ENCODE measurements around the gene ALOX5AP.

Gene ALOX5AP

DNA sequence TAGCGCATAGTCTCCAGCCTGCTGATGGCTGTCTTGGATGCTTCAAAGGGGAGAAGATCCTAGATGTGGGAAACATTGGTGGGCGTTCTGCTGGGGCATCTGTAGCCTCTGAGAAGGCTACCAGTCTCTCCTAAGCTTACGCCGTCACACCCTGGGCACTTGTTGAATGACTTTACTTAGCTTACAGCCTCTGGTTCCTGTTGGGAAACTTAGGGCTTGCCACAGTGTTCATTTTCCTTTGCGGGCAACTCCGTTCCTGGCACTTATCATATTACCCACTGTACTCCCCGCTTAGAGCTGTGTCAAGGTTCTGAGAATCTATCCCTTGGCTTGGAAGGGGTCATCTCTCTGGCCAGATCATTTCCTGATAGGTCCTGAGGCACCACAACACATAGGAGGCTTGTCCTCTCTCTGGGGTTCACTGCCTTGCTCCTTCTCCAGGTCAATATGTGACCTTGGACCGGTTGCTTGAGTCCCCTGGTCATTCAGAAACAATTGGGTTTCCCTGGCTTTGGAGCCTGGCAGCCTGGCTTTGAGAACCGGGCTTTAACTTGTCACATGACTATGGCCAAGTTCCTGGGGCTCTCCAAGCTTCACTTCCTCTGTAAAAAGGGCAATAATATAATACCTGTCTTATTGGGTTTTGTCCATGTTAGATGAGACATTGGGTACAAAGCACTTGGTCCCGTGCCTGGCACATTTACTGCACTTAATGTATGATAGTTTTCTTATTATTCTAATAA is 20.5 kb upstream of the ALOX5AP start:
- DNase-seq (ENCODE audit: low read depth in 2 of 2): no peak

DNA sequence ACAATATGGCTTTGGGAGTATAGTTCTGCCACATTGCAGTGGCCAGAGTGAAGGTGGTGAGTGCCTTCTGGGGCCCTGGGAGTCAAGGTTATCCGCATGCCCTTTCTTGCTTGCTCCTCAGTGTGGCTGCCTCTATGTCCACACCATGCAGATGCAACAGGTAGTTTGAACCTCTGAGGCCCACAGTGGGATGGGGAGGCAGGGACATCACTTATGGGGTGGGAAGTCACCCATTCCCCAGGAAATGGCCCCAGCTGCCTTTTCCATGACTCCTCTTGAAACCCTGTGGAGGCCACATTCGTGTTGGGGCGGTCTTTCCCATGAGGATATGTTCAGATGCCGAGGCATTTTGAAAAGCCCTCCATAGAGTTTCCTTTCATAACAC is 20.0 kb upstream of the ALOX5AP start:
- DNase-seq (ENCODE audit: low read depth in 2 of 2): no peak

DNA sequence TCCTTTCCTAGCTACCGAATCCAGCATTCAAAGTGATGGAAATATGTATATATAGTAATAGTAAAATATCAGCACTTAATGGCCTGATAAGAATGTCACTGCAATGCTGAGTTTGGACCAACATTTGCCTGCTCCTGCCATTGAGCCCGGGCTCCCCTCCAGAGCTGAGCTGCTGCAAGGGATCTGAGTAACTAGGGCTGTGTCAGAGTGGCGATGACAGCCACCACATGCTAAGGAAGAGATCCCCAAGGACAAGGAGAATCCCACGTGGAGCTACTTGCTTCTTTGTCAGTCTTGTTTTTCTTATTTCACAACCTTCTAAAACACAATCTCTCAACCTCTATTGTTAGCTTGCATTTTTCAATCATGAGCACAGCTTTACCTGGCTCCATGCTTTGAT is 19.5 kb upstream of the ALOX5AP start:
- no peak for DNase-seq (ENCODE audit: low read depth in 2 of 2)

DNA sequence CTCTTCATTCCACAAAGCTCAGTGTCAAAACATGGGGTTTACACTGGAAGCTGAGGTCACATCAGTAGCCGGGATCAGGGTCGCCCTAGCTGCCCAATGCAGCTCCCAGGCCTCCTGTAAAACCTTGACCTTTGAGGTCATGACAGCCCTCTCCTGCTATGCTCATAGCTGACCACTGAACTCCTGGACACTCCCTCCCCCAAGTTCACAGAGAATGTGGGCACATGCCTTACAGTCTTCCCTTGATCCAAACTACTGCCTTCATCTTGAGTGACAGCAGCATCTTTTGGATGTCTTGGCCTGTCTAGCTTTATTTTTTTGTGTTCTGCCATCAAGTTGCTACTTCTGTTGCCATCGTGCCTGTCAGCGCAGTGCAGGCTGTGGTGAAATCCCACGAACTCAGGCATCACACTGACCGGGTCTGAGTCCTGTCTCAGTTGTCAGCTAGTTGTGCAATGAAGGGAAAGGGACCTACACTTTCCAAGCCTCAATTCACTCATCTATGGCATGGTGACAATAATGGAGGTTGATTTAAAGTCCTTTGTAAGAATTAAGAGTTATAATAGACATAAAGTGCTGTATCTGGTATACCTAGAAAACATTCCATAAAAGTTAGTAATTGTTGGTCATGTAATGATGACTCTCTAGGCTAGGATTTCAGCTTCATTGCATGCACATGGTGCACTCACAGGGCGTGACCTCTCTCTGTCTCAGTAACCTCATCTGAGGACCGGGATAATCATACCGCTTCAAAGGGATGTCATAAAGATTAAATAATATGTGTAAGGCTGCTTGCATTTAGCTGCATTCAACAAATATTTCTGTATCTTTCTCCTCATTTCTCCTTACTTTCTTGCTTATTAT is 16.4 kb upstream of the ALOX5AP start:
- DNase-seq (ENCODE audit: low read depth in 2 of 2): no peak

DNA sequence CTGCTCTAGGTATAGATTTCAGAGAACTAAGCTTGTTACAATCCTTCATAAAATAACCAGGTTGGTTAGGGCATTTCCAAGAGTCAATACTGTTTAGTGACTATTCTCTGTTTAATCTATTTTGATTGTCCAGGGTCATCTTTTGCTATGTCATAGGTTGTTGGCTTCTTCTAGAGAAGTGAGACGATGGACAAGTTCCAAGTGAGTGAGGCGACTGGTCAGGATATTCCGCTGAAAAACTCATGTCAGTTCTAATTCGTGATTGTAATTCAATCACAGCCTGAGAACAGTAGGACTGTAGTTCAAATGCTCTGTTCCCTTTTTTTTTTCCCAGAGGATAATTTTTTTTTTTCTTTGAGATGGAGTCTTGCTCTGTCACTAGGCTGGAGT is 15.8 kb upstream of the ALOX5AP start:
- no peak for DNase-seq (ENCODE audit: low read depth in 2 of 2)

DNA sequence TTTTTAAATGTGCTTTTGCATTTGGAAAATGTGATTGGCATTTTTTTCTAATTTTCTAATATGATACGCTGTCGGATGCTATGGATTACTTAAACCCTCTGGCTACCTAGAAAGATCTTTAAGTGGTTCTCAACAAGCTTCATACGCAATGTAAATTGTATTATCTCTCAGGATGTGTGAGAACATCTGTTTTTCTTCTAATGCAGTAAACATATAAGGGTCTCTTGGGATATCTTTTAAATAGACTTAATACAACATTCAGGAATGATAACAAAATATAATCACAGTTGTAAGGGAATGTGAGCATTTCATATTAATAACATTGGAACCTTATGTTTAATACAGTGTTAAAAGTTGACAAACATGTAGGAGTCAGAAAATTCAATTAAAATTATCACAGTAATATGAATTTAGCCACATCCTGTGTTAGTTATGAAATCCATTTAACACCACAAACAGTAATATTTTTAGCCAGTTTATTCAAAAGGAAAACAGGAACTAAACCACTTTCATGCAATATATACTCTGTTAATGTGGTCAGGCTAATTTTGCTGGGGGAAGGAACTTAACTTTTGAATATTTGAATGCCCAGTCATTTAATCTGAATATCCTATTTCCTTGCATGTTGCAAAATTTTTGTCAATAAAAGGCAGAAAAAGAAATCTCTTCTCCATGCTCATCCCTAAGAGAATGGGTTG is 15.0 kb upstream of the ALOX5AP start:
- no peak for DNase-seq (ENCODE audit: low read depth in 2 of 2)

DNA sequence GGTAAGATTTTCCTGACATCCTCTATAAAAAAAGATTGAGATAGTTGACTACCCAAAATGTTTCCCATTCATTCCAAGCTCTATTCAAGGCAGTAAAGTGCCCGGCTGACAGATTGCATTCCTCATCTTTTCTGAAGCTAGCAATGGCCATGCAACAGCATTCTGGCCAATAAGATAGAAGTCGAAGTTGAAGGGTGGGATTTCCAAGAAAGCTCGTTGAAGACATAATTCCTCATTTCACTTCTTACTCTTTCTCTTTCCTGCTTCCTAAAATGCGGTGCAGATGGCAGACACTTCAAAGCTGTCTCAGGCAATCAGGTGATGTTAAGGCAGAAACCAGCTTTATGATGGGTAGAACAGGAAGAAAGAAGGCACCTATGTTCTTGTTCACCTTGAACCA is 13.4 kb upstream of the ALOX5AP start:
- no peak for DNase-seq (ENCODE audit: low read depth in 2 of 2)

DNA sequence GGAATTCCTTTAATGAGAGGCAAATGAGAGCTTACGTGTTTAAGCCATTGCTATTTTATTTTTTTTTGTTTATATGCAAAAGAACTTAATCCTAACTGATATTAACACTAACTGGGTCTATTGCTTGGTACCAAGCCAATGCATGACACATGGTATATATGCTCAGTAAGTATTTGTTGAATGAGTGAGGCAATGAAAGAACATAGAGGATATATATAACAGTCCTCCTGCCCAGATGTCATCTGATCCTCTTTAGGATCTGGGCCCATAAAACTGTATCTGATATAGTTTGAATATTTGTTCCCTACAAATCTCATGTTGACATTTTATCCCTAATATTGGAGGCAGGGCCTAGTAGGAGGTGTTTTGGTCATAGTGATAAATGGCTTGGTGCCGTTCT is 13.0 kb upstream of the ALOX5AP start:
- DNase-seq (ENCODE audit: low read depth in 2 of 2): no peak

DNA sequence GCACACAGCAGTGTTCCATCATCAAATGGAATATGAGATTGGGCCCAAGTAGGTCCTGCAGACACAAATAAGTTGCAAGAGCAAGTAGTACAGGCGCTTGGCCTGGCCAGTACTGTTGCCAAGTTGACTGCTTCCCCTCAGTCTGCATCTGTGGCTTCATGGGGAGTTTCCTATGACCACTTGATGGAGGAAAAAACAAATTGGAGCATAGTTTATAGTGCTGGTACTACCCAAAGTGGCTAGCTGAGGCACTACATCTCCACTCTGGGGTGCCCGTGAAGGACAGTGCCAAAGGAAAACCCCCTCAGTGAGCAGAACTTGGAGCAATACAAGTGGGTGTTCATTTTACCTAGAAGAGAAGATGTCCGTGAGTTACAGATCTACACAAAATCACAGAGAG is 10.6 kb upstream of the ALOX5AP start:
- DNase-seq (ENCODE audit: low read depth in 2 of 2): no peak

DNA sequence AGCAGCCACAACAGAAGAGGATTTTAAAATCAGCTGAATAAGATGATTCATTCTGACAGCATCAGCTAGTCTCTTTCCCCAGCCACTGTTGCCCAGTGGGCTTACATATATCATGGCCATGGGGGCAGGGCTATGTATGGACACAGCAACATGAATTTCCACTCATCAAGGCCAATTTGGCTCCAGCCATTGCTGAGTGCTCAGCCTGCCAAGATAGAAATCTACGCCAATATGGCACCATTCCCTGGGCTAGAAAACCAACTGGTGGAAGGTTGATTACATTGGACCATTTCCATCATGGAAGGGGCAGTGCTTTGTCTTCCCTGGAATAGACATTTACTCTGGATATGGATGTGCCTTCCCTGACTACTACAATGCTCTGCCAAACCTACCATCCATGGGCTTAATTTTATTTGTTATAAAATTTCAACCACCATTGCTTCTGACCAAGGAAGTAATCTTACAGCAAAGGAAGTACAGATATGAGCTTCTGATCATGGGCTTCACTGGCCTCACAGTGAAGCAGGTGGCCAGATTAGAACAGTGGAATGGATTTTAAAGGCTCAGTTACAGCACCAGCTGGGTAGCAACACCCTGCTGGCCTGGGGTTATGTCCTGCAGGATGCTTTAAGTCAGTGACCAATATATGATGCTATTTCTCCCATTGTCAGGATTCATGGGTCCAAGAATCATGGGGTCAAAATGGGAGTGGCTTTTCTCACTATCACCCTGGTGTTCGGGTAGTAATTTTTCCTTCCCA is 9.8 kb upstream of the ALOX5AP start:
- DNase-seq (ENCODE audit: low read depth in 2 of 2): no peak

DNA sequence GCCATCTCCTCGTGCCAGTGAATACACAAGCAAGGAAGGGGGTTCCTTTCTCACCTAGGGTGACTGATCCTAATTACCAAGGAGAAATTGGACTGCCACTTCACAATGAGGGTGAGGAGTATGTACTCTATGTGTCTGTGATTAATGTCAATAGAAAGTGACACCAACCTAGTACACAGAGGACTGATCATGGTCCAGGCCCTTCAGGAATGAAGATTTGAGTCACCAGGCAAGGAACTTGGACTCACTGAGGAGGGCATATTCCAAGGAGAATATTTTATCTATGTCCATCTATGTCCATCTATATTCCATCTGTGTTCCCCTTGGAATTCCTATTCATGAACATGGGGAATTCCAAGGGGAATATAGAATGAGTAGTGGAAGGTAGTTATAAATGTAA is 9.2 kb upstream of the ALOX5AP start:
- DNase-seq (ENCODE audit: low read depth in 2 of 2): no peak

DNA sequence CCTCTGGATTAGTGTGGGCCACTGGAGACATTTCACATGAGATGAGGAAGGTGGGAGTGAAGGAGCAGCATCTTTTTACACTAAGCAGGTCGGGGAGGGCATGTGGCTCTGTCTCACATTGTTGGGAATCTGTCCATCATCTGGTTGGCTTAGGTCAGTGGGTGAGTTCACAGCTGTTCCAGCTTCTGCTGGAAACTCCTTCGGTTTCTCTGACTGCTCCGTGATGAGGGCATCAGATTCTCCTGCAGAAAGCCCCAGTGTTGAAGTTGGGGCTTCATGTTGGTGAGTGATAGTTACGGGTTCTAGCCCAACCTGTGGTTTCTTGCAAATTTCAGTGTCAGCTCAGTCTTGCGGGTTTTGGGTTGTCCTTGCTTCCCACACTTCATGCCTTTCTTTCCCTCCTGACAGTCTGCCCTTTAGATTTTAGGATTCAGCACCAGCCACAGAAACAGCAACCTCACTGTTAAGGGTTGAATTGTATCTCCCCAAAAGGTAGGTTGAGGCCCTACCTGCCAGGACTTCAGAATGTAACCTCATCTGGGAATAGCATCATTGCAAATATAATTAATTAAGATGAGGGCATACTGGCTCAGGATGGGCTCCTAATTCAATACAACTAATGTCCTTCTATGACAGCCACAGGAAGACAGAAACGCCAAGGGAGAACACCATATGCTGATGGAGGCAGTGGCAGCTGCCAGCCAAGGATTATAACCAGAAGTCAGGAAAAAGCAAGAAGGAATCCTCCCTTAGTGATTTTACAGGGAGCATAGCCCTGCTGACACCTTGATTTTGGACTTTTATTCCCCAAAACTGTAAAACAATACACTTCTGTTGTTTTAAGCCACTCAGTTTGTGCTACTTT is 7.6 kb upstream of the ALOX5AP start:
- DNase-seq (ENCODE audit: low read depth in 2 of 2): no peak

DNA sequence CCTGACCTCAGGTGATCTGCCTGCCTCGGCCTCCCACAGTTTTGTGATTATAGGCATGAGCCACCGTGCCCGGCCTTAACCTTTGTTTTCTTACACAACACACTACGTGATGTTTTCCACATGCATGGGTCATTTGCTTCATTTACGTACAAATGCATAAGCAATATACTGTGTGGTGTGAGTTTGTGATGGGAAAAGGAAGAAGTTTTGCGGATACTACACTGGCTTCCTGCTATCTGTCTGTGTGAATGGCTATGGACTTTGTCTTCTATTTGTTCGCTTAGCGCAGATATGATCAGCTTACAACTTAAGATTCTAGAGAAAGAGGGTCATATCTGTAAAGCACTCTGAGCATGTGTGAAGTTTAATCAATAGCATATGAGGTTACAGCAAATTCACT is 5.5 kb upstream of the ALOX5AP start:
- DNase-seq (ENCODE audit: low read depth in 2 of 2): no peak

DNA sequence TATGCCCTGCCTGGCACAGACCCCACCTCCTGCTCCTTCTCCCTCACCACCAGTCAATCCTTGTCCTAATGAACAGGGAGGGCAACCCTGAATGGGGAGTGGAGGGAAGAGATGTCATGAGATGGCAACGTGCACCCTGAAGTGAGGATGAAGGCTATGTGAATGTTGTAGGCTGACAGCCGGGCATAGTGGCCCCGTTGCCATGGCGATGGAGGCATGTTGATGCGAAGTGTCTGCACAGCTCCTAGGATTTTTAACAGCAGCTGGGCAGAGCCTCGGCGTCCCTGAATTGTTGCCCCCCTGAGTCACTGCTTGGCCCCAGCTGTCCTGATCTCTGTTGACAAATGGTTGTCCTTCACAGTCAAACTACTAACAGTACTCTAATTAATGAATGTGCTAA is 4.8 kb upstream of the ALOX5AP start:
- no peak for DNase-seq (ENCODE audit: low read depth in 2 of 2)

DNA sequence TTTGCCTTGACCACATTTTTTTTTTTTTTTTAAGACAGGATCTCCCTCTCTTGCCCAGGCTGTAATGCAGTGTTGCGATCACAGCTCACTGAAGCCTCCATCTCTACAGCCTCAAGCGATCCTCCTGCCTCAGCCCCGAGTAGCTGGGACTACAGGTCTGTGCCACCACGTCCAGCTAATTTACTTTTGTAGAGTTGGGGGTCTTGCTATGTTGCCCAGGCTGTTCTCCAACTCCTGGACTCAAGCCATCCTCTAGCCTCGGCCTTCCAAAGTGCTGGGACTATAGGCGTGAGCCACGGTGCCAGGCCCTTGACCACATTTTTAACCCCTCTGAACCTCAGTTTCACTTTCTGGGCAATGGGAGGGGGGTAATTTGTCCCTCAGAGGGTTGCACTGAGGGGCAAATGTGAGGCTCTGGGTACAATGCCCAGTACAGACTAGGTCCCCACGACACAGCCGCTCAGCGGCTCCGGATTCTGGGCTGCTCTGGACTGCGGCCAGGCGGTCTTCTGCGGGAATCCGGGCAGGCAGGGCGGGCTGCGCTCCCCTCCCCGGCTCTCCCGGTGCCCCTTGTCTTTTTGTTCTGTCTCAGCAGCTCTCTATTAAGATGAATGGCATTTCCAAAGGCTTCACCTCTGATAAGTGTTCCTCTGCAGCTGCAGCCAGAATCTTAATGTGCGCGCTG is 3.8 kb upstream of the ALOX5AP start:
- no peak for DNase-seq (ENCODE audit: low read depth in 2 of 2)

DNA sequence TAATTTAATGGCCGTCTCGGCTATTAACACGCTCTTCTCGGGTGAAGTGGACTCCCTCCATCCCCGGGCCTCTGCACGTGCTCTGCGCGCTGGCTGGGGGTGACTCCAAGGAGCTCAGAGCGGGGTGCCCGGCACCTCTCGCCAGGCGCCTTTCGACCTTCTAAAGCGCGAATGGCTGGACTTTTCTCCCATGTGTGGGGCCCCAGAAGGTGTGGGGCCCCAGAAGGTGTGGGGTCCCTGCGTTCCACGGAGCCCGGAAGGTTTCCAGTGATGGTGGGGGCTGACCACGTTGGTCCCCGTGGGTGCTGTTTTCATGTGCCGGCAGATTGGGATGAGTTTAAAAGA is 3.3 kb upstream of the ALOX5AP start:
- no peak for DNase-seq (ENCODE audit: low read depth in 2 of 2)

DNA sequence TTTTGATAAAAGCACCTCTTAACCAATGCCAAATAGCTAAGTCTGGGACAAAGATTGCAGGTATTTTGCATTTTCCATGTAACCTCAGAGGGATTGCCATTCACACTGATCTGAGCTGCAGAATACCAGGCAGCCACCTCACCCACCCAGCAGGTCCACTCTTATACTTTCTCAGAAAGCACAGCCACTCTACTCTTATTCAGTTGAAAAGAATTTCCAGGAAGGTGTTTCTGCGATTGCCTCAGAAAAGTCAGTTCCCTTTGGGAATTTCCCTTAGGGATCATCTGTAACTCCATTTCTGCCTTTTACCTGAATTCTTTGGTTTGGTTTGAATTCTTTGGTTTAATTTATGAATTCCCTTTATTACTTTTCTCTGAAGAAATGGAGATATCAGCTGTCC is 904 bp upstream of the ALOX5AP start:
- no peak for DNase-seq (ENCODE audit: low read depth in 2 of 2)

DNA sequence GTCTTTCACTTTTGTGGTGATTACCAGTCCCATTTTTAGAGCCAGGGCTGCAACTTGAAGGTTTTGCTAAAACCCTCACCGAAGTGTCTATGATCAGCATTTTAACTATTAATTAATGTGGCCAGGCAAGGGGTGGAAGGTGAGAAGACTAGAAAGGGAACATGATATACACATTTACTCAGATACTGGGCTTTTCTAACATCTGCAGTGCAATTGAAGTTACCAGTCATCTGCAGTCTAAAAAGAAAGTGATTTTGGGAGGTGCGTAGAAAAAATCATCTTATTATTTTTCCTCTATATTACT is 481 bp downstream of the ALOX5AP start:
- no peak for DNase-seq (ENCODE audit: low read depth in 2 of 2)

DNA sequence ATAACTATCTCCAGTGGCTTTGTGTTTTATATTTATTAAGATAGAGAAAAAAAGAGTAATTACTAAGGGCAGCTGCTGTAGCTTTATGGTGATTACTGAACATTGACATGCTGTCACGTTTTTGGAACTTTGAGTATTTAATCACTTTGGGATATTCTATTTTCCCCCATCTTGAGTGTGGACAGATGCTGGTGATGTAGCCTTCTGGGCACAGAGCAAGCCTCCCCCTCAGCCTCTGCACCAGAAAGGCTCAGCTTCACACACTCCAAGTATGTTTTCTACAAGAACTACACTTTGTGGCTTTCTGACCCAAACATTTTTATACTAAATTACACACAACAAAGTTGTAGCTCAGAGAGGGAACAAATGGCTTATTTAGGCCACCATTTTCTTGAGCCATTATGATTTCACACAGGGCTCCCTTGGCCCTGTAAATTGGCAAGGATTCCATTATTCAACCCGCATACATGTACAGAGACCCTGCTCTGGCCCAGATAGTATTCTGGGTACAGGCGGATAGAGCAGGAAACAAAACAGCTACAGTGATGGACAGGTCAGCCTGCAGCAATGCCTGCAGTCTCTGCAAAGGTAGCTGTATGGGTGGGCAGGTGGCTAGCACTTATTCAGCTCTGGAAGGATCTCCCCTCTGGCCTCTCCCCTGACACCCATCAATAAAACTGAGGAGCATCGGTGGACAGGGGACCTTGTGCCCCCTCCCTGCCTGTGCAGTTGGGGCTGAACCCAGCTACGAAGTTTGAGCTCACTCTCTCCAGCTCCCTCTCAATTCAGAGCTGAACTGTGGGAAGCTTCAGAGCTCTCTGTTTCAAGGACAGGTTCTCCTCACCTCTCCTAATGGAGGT is 1.3 kb downstream of the ALOX5AP start:
- no peak for DNase-seq (ENCODE audit: low read depth in 2 of 2)
